ENCODE results near the gene SLC38A3. TPM values are rescaled to one million over a fixed set of nuclear protein-coding genes. Genes with fewer than 3 reads are reported as not detected.

The SLC38A3 gene
- total and polyA plus RNA-seq, 2 experiments from 2014 or later, result 24.7 to 56.6 TPM

- H3K79me2 ChIP-seq, result peaks cover 6% of the 10 kb centered on the region
- H3K27me3 ChIP-seq, result no peaks in the 10 kb centered on the region
- H3K27ac ChIP-seq, result no peak overlapping the region
- peaks cover 29% of the 10 kb centered on the region for H3K4me1 ChIP-seq (ENCODE audit: insufficient read depth)
- no peaks in the 10 kb centered on the region for H3K9me3 ChIP-seq (ENCODE audit: low read depth)
- no peak overlapping the region for H2AFZ ChIP-seq
- H4K20me1 ChIP-seq (ENCODE audit: insufficient read depth, poor library complexity, severe bottlenecking), result peaks cover 29% of the 10 kb centered on the region
- H3K36me3 ChIP-seq (replicated peaks; ENCODE audit: insufficient read depth, low read depth), result no peaks in the 10 kb centered on the region
- TF ChIP-seq EZH2phosphoT487 (IDR thresholded peaks at IDR 0.05; ENCODE audit: low read depth, severe bottlenecking, unreplicated experiment), result no peak
- TF ChIP-seq, protein P1, sequence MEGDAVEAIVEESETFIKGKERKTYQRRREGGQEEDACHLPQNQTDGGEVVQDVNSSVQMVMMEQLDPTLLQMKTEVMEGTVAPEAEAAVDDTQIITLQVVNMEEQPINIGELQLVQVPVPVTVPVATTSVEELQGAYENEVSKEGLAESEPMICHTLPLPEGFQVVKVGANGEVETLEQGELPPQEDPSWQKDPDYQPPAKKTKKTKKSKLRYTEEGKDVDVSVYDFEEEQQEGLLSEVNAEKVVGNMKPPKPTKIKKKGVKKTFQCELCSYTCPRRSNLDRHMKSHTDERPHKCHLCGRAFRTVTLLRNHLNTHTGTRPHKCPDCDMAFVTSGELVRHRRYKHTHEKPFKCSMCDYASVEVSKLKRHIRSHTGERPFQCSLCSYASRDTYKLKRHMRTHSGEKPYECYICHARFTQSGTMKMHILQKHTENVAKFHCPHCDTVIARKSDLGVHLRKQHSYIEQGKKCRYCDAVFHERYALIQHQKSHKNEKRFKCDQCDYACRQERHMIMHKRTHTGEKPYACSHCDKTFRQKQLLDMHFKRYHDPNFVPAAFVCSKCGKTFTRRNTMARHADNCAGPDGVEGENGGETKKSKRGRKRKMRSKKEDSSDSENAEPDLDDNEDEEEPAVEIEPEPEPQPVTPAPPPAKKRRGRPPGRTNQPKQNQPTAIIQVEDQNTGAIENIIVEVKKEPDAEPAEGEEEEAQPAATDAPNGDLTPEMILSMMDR (IDR thresholded peaks at IDR 0.05; ENCODE audit: poor library complexity), result no peak
- TF ChIP-seq EZH2 (IDR thresholded peaks at IDR 0.05; ENCODE audit: borderline replicate concordance), result no peak
- H3K4me2 ChIP-seq, result no peak overlapping the region
- no peak for DNase-seq (ENCODE audit: low spot score)
- no peaks in the 10 kb centered on the region for H3K9me2 ChIP-seq (replicated peaks; ENCODE audit: insufficient read depth)
- WGBS (ENCODE audit: low lambda C conversion rate, missing lambda C conversion rate), result 91% methylated on average over 11 of the region's 11 CpGs
- H3K4me3 ChIP-seq, result no peak overlapping the region
Observed at GRCh38 chr3:50169232-50169832, 35.7 kb upstream of the SLC38A3 start.

GRCh38 chr3:50169858-50170257 is 35.2 kb upstream of the SLC38A3 start:
- no peaks in the 10 kb centered on the region for H3K36me3 ChIP-seq (replicated peaks; ENCODE audit: insufficient read depth, low read depth)
- TF ChIP-seq, protein P1 (IDR thresholded peaks at IDR 0.05; ENCODE audit: poor library complexity), result no peak
- TF ChIP-seq EZH2 (IDR thresholded peaks at IDR 0.05; ENCODE audit: borderline replicate concordance), result no peak
- TF ChIP-seq EZH2phosphoT487 (IDR thresholded peaks at IDR 0.05; ENCODE audit: low read depth, severe bottlenecking, unreplicated experiment), result no peak
- H2AFZ ChIP-seq, result no peak overlapping the region
- H3K79me2 ChIP-seq, result peaks cover 2% of the 10 kb centered on the region
- DNase-seq (ENCODE audit: low spot score), result no peak
- no peaks in the 10 kb centered on the region for H3K27me3 ChIP-seq
- 78% methylated on average over 1 of the region's 1 CpG for WGBS (ENCODE audit: low lambda C conversion rate, missing lambda C conversion rate)
- no peak overlapping the region for H3K27ac ChIP-seq
- H3K4me2 ChIP-seq, result no peak overlapping the region
- peaks cover 27% of the 10 kb centered on the region for H3K4me1 ChIP-seq (ENCODE audit: insufficient read depth)
- no peaks in the 10 kb centered on the region for H3K9me3 ChIP-seq (ENCODE audit: low read depth)
- H4K20me1 ChIP-seq (ENCODE audit: insufficient read depth, poor library complexity, severe bottlenecking), result peaks cover 27% of the 10 kb centered on the region
- H3K9me2 ChIP-seq (replicated peaks; ENCODE audit: insufficient read depth), result no peaks in the 10 kb centered on the region
- no peak overlapping the region for H3K4me3 ChIP-seq

- TF ChIP-seq, protein P1 (IDR thresholded peaks at IDR 0.05; ENCODE audit: poor library complexity), result no peak
- TF ChIP-seq EZH2phosphoT487 (IDR thresholded peaks at IDR 0.05; ENCODE audit: low read depth, severe bottlenecking, unreplicated experiment), result no peak
- TF ChIP-seq EZH2 (IDR thresholded peaks at IDR 0.05; ENCODE audit: borderline replicate concordance), result no peak
- no peak overlapping the region for H3K27ac ChIP-seq
- no peaks in the 10 kb centered on the region for H3K36me3 ChIP-seq (replicated peaks; ENCODE audit: insufficient read depth, low read depth)
- H3K79me2 ChIP-seq, result peaks cover 2% of the 10 kb centered on the region
- peaks cover 19% of the 10 kb centered on the region for H3K4me1 ChIP-seq (ENCODE audit: insufficient read depth)
- H3K9me2 ChIP-seq (replicated peaks; ENCODE audit: insufficient read depth), result no peaks in the 10 kb centered on the region
- H3K9me3 ChIP-seq (ENCODE audit: low read depth), result no peaks in the 10 kb centered on the region
- no peak overlapping the region for H2AFZ ChIP-seq
- 95% methylated on average over 8 of the region's 10 CpGs for WGBS (ENCODE audit: low lambda C conversion rate, missing lambda C conversion rate)
- no peaks in the 10 kb centered on the region for H3K27me3 ChIP-seq
- H3K4me3 ChIP-seq, result no peak overlapping the region
- H3K4me2 ChIP-seq, result no peak overlapping the region
- no peak for DNase-seq (ENCODE audit: low spot score)
- peaks cover 23% of the 10 kb centered on the region for H4K20me1 ChIP-seq (ENCODE audit: insufficient read depth, poor library complexity, severe bottlenecking)
Observed at GRCh38 chr3:50170689-50171088, 34.4 kb upstream of the SLC38A3 start.

Measured in hepatocyte (in vitro differentiated cells).